CD1c-positive myeloid dendritic cell (primary cell): ENCODE data around the gene DPEP3.

Source experiments
- DNase-seq: peaks from one replicate; pipeline ENCODE4 v3.0.0-alpha.2; 2016; ENCODE audit errors: extremely low spot score

Gene DPEP3

DNA sequence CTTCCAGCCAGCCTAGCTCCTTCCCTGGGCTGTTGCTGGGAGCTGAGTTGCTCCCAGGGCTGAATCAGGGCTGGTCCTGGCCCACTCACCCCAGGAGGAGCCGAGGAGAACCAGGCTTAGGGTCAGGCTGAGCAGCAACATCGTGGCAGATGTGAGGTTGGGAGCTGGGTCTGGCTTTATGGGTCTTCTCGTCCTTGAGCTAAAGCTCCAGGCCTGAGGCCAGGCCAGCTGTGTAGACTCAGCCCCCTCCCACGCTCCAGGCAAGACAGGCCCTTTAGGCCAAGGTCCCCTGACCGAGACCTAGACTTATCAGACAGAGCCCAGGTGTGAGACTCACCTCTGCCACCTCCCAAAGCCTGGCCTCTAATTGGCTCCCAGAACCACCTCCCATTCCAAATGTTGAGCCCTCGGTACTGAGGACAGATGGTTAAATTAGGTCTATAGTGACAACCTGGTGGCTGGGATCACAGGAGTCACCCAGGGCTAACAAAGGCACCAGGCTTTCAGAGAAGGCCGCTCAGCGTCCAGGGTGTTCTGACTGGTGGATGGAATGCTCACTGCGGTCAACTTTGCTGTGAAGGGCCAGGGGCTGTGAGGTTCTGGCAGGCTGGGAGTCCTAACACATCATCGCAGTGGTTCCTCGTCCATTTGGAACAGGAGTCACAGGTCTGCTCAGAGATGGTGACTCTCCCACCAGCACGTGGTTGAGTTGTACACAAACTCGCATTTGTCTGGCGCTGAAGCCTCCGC is 48.4 kb downstream of the DPEP3 start, which contains the start of gene CTRL:
Gene CTRL (minus strand): TSS at position 151 of the 750 bp plus-strand sequence. CDS start 10 bp downstream, at position 141.
- no peak for DNase-seq

DNA sequence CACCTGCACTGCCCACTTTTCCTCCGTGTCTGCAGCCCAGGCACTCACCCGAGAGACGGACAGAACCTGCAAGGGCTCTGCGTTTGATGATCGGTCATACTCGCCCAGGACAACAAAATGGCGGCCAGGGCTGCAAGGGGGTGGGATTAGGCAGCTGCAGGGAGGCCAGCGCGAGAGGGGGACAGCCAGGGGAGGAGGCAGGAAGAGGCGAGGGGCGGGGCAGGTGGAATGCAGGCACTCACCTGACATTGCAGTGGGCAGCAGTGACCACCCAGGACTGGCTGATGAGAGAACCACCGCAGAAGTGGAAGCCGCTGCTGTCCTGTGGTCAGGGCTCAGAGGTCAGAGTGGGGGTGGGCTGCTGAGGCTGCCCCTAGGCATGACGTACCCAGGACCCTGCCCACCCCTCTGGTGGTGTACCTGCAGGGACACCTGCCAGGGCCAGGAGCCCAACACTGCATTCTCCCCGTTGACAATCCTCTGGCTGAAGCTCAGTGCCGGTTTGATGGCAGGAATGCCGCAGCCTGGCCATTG is 49.6 kb downstream of the DPEP3 start:
- no peak for DNase-seq

DNA sequence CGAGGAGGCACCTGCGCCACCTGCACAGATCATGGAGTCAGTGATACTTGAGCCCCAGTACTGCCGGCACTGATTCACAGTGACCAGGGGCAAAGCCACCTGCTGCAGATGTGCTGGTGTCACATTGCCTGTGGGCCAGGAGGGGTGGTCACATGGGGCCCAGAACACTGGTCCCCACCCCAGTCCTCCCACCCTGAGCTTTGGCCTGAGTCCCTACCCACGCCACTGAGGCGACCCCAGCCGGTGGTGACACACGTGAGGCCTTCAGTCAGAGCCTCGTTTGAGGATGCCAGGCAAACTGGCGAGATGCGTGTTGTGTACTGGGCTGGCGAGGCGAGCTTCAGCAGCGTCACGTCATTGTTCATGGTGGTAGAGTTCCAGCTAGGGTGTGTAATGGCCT is 50.1 kb downstream of the DPEP3 start:
- DNase-seq: no peak

DNA sequence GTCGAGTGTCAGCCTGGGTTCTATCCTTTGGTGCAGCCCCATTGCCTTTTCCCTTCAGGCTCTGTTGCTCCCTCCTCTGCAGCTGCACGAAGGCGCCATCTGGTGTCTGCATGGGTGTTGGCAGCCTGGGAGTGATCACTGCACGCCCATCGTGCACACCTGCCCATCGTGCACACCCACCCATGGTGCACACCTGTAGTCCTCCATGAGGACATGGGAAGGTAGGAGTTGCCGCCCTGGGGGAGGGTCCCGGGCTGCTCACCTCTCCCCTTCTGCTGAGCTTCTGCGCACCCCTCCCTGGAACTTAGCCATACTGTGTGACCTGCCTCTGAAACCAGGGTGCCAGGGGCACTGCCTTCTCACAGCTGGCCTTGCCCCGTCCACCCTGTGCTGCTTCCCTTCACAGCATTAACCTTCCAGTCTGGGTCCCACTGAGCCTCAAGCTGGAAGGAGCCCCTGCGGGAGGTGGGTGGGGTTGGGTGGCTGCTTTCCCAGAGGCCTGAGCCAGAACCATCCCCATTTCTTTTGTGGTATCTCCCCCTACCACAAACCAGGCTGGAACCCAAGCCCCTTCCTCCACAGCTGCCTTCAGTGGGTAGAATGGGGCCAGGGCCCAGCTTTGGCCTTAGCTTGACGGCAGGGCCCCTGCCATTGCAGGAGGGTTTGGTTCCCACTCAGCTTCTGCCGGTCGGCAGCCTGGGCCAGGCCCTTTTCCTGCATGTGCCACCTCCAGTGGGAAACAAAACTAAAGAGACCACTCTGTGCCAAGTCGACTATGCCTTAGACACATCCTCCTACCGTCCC is 51.5 kb downstream of the DPEP3 start:
- peak; percentile 65 for DNase-seq

DNA sequence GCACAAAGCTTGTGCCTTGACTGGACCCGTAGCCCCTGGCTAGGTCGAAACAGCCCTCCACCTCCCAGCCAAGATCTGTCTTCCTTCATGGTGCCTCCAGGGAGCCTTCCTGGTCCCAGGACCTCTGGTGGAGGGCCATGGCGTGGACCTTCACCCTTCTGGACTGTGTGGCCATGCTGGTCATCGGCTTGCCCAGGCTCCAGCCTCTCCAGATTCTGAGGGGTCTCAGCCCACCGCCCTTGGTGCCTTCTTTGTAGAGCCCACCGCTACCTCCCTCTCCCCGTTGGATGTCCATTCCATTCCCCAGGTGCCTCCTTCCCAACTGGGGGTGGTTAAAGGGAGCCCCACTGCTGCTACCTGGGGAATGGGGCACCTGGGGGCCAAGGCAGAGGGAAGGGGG is 52.2 kb downstream of the DPEP3 start:
- no peak for DNase-seq

DNA sequence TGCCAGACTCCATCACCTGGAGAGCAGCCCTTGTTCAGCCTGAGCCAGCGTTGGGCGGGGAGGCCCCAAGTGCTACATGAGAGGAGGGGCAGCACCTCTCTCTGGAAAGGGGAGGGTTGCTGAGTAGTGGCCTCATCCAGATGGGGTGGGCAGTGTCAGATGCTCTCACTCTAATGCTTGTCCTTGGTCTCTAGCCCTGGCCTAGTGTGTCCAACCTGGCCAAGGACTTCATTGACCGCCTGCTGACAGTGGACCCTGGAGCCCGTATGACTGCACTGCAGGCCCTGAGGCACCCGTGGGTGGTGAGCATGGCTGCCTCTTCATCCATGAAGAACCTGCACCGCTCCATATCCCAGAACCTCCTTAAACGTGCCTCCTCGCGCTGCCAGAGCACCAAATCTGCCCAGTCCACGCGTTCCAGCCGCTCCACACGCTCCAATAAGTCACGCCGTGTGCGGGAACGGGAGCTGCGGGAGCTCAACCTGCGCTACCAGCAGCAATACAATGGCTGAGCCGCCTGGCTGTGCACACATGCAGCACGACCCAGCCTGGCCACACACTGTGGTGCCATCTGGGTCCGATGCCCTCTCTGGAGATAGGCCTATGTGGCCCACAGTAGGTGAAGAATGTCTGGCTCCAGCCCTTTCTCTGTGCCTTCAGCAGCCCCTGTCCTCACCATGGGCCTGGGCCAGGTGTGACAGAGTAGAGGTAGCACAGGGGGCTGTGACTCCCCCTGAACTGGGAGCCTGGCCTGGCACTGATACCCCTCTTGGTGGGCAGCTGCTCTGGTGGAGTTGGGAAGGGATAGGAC is 53.0 kb downstream of the DPEP3 start:
- DNase-seq: no peak

DNA sequence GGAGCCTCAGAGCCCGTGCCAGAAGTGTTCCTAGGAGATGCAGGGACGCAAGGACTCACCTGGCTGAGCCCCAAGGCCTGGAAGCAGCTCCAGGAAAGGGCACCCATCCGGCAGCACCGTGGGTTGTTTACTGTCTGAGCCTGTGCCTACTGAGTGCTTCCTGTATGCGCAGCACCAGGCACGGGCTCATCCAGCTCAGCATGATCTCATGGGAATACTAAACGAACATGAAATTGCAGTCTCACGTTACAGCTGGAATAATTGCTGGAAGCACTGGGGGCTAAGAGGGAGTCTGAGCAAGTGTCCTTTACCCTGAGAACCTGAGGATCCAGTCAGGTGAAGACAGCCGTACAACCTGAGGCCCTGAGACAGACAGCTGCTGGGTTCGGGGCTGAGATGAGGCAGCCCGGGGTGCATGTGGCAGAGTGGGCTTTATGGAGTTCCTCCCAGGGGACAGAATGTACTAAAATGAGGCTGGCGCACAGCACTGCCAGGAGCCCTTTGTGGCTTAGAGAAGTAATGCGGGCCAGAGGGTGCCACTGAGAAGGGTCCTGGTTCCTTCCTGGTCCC is 54.0 kb downstream of the DPEP3 start:
- DNase-seq: no peak
